Measurements from ENCODE around the gene DHRSX. TPM values are rescaled to one million over a fixed set of nuclear protein-coding genes. Genes with fewer than 3 reads are reported as not detected.

Gene DHRSX
- total and polyA plus RNA-seq, 2 donors (not counting 1 experiment from before 2014, with no cell fraction given): 18.8 to 39.0 TPM

- ChIA-PET CTCF (no interaction called here), POLR2A (no interaction called here)
- peaks cover 41 to 48% of the 10 kb centered on the region in 2 donors for H3K4me1 ChIP-seq (ENCODE audit: control insufficient read depth in 2 of 2, insufficient read depth in 2 of 2, low read length in 2 of 2)
- H3K4me3 ChIP-seq (ENCODE audit: control extremely low read depth in 1 of 5, extremely low read depth in 1 of 5, insufficient read depth in 1 of 5, low read depth in 2 of 5, low read length in 4 of 5): peak overlapping the region in 2 of 5 experiments; percentile 25 to 36
- no peaks in the 10 kb centered on the region for H3K27me3 ChIP-seq (replicated peaks in 1 of 4; ENCODE audit: control extremely low read depth in 1 of 4, control insufficient read depth in 3 of 4, insufficient read depth in 4 of 4, low read length in 3 of 4)
- no peaks in the 10 kb centered on the region for H3K9me3 Mint-ChIP-seq (ENCODE audit: insufficient read depth)
- ATAC-seq (ENCODE audit: low read depth): no peak
- no peak overlapping the region for H3K27ac Mint-ChIP-seq
- no peaks in the 10 kb centered on the region for H3K27me3 Mint-ChIP-seq
- peak overlapping the region; percentile 49 for H2AFZ ChIP-seq (ENCODE audit: insufficient read depth, low read depth, low read length, poor library complexity, severe bottlenecking)
- peak overlapping the region; percentile 10 for H3K9ac ChIP-seq (ENCODE audit: low read length)
- H3K27ac ChIP-seq (ENCODE audit: low read length in 2 of 2): peak overlapping the region in 1 of 2 donors; percentile 11
- TF ChIP-seq CTCF (IDR thresholded peaks at IDR 0.05) (no peak), EZH2 (IDR thresholded peaks at IDR 0.05; ENCODE audit: borderline replicate concordance, insufficient read depth, low read depth, low read length, poor library complexity, severe bottlenecking) (no peak)
- no peaks in the 10 kb centered on the region for H3K36me3 ChIP-seq (replicated peaks in 1 of 2; ENCODE audit: control extremely low read depth in 1 of 2, control insufficient read depth in 1 of 2, extremely low read depth in 1 of 2, insufficient read depth in 2 of 2, low read length in 1 of 2)
- peaks cover 43% of the 10 kb centered on the region for H3K4me1 Mint-ChIP-seq
- intact Hi-C loops (cut with micrococcal nuclease): no loop called here
- peak overlapping the region; percentile 66 for H3K4me3 Mint-ChIP-seq
- peak; percentile 28 for DNase-seq
- H4K20me1 ChIP-seq (ENCODE audit: control insufficient read depth, insufficient read depth, low read length, poor library complexity, severe bottlenecking): no peaks in the 10 kb centered on the region
- no CpG with 5 or more reads among the region's 5 CpGs for WGBS (ENCODE audit: insufficient coverage)
- H3K4me2 ChIP-seq (replicated peaks; ENCODE audit: low read depth, low read length, poor library complexity, severe bottlenecking): peak overlapping the region; percentile 66
- H3K79me2 ChIP-seq (ENCODE audit: control insufficient read depth, insufficient read depth, low read length): no peaks in the 10 kb centered on the region
- peaks cover 0 to 3% (median 0%) of the 10 kb centered on the region in 3 donors for H3K9me3 ChIP-seq (ENCODE audit: control extremely low read depth in 1 of 3, control insufficient read depth in 2 of 3, insufficient read depth in 1 of 3, low read length in 2 of 3)
These were observed 13.4 kb upstream of the DHRSX start for GRCh38 chrX:2514131-2514530.

DNA sequence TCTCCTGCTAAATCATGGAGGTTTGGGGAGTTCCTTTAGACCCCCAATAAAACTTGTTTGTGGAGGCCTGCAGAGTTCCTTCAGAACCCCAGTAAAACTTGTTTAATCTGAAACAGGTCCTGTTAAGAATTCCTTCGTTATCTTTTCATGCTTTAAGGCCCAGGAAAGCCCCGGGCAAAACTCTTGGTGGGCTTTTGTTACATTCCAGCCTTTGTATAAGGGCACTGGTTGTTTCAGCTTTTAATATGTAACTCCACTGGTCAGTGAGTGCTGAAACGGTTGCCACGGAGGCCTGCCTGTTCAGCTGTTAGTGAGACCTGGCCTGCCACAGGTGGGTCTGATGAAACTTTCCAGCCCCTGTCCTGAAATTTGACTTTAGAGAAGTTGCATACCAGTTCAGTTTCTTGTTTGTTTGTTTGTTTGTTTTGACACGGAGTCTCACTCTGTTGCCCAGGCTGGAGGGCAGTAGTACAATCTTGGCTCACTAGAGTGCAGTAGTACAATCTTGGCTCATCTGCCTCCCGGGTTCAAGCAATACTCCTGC lies 12.4 kb upstream of the DHRSX start:
- H3K9me3 Mint-ChIP-seq (ENCODE audit: insufficient read depth): no peaks in the 10 kb centered on the region
- WGBS (ENCODE audit: insufficient coverage): 93% methylated on average over 6 of the region's 6 CpGs
- Histone ChIP-seq H3K4me1 (ENCODE audit: control insufficient read depth in 2 of 2, insufficient read depth in 2 of 2, low read length in 2 of 2) (peaks cover 41 to 48% of the 10 kb centered on the region in 2 donors), H3K4me3 (ENCODE audit: control extremely low read depth in 1 of 5, extremely low read depth in 1 of 5, insufficient read depth in 1 of 5, low read depth in 2 of 5, low read length in 4 of 5) (no peak overlapping the region), H2AFZ (ENCODE audit: insufficient read depth, low read depth, low read length, poor library complexity, severe bottlenecking) (no peak overlapping the region), H3K4me2 (replicated peaks; ENCODE audit: low read depth, low read length, poor library complexity, severe bottlenecking) (no peak overlapping the region), H3K9ac (ENCODE audit: low read length) (no peak overlapping the region), H3K9me3 (ENCODE audit: control extremely low read depth in 1 of 3, control insufficient read depth in 2 of 3, insufficient read depth in 1 of 3, low read length in 2 of 3) (peaks cover 0 to 3% (median 0%) of the 10 kb centered on the region in 3 donors), H3K27me3 (replicated peaks in 1 of 4; ENCODE audit: control extremely low read depth in 1 of 4, control insufficient read depth in 3 of 4, insufficient read depth in 4 of 4, low read length in 3 of 4) (no peaks in the 10 kb centered on the region), H3K27ac (ENCODE audit: low read length in 2 of 2) (no peak overlapping the region), H3K79me2 (ENCODE audit: control insufficient read depth, insufficient read depth, low read length) (no peaks in the 10 kb centered on the region), H3K36me3 (replicated peaks in 1 of 2; ENCODE audit: control extremely low read depth in 1 of 2, control insufficient read depth in 1 of 2, extremely low read depth in 1 of 2, insufficient read depth in 2 of 2, low read length in 1 of 2) (no peaks in the 10 kb centered on the region), H4K20me1 (ENCODE audit: control insufficient read depth, insufficient read depth, low read length, poor library complexity, severe bottlenecking) (no peaks in the 10 kb centered on the region)
- ChIA-PET CTCF (no interaction called here), POLR2A (no interaction called here)
- no peak overlapping the region for H3K27ac Mint-ChIP-seq
- peak overlapping the region; percentile 39 for H3K4me3 Mint-ChIP-seq
- no peak for ATAC-seq (ENCODE audit: low read depth)
- H3K4me1 Mint-ChIP-seq: peaks cover 44% of the 10 kb centered on the region
- H3K27me3 Mint-ChIP-seq: no peaks in the 10 kb centered on the region
- no peak for TF ChIP-seq CTCF (IDR thresholded peaks at IDR 0.05)
- TF ChIP-seq EZH2 (IDR thresholded peaks at IDR 0.05; ENCODE audit: borderline replicate concordance, insufficient read depth, low read depth, low read length, poor library complexity, severe bottlenecking): no peak
- intact Hi-C loops (cut with micrococcal nuclease): no loop called here
- no peak for DNase-seq
